ENCODE results near the gene BCAP31. TPM values are rescaled to one million over a fixed set of nuclear protein-coding genes. Genes with fewer than 3 reads are reported as not detected.
"Not testable (repeated sequence)": the region's sequence is repeated elsewhere in the genome, so short reads cannot be mapped to it uniquely, and the experiment has no call there.

The BCAP31 gene
- total RNA-seq, 2 experiments from 2014 or later, result 155 to 158 TPM

DNA sequence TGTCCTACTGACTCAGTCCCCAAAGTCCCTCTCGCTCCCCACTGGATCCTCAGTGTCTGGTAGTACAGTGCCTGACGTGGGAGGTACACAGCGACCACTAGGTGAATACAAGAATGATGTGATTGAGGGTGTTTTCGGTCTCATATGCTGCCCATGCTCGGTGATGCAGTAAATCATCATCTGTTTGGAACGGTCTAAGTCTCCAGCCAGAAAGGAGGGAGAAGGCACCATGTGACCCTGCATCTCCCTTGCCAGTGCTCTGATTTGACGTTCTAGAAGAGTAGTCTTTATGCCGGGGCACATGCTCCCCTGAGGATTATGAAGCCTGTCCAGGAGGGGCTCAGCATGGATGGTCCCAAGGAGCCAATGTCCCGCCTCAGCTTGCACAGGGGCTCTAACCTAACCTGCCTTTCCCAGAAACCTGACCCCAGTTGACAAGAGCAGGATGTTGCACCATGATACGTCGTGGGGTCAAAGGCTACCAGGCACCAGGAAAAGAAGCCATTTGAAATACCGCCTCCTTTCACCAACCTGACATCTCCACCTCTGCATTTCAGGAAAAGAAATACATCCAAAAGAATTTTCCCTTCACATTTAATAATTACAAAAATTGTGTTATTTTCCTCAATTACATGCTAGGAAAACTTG lies 26.1 kb upstream of the BCAP31 start:
- peaks cover 10% of the 10 kb centered on the region for H3K27me3 Mint-ChIP-seq (ENCODE audit: low read depth)
- no peak for DNase-seq

GRCh38 chrX:153749017-153749416 lies 24.8 kb upstream of the BCAP31 start:
- H3K9me3 Mint-ChIP-seq (ENCODE audit: insufficient read depth); H3K4me3 Mint-ChIP-seq; POLR2A ChIA-PET; DNase-seq; ATAC-seq; CTCF ChIA-PET; H3K4me1 Mint-ChIP-seq (ENCODE audit: low read depth); H3K27ac Mint-ChIP-seq; H3K36me3 Mint-ChIP-seq (ENCODE audit: low read depth): not testable (repeated sequence)
- H3K27me3 Mint-ChIP-seq (ENCODE audit: low read depth), result peaks cover 10% of the 10 kb centered on the region

More for the DNA sequence above, 26.1 kb upstream of the BCAP31 start:
- Mint-ChIP-seq H3K9me3 (ENCODE audit: insufficient read depth) (no peaks in the 10 kb centered on the region), H3K36me3 (ENCODE audit: low read depth) (no peaks in the 10 kb centered on the region), H3K4me1 (ENCODE audit: low read depth) (no peaks in the 10 kb centered on the region), H3K4me3 (no peak overlapping the region), H3K27ac (no peak overlapping the region)
- ATAC-seq, result no peak
- ChIA-PET CTCF (no interaction called here), POLR2A (no interaction called here)

GRCh38 chrX:153746991-153747390 lies 22.8 kb upstream of the BCAP31 start:
- H3K4me3 Mint-ChIP-seq; H3K27ac Mint-ChIP-seq; ATAC-seq; POLR2A ChIA-PET; H3K4me1 Mint-ChIP-seq (ENCODE audit: low read depth); CTCF ChIA-PET; H3K9me3 Mint-ChIP-seq (ENCODE audit: insufficient read depth); H3K36me3 Mint-ChIP-seq (ENCODE audit: low read depth); DNase-seq: not testable (repeated sequence)
- peaks cover 10% of the 10 kb centered on the region for H3K27me3 Mint-ChIP-seq (ENCODE audit: low read depth)

- Mint-ChIP-seq H3K4me3 (no peak overlapping the region), H3K36me3 (ENCODE audit: low read depth) (peaks cover 2% of the 10 kb centered on the region), H3K27ac (no peak overlapping the region), H3K4me1 (ENCODE audit: low read depth) (peaks cover 5% of the 10 kb centered on the region), H3K27me3 (ENCODE audit: low read depth) (peaks cover 10% of the 10 kb centered on the region), H3K9me3 (ENCODE audit: insufficient read depth) (no peaks in the 10 kb centered on the region)
- ATAC-seq (no peak), DNase-seq (no peak)
- POLR2A ChIA-PET, result no interaction called here
- CTCF ChIA-PET, result no interaction called here
Observed at GRCh38 chrX:153746359-153746758, 22.2 kb upstream of the BCAP31 start.

- DNase-seq; ATAC-seq; H3K4me3 Mint-ChIP-seq; H3K27ac Mint-ChIP-seq; CTCF ChIA-PET; POLR2A ChIA-PET; H3K36me3 Mint-ChIP-seq (ENCODE audit: low read depth); H3K27me3 Mint-ChIP-seq (ENCODE audit: low read depth); H3K9me3 Mint-ChIP-seq (ENCODE audit: insufficient read depth): not testable (repeated sequence)
- H3K4me1 Mint-ChIP-seq (ENCODE audit: low read depth), result peaks cover 17% of the 10 kb centered on the region
Observed at GRCh38 chrX:153745067-153745433, 20.9 kb upstream of the BCAP31 start.

GRCh38 chrX:153744210-153745066 lies 20.3 kb upstream of the BCAP31 start:
- Mint-ChIP-seq H3K36me3 (ENCODE audit: low read depth) (peaks cover 6% of the 10 kb centered on the region), H3K27me3 (ENCODE audit: low read depth) (peaks cover 2% of the 10 kb centered on the region), H3K4me3 (no peak overlapping the region), H3K9me3 (ENCODE audit: insufficient read depth) (no peaks in the 10 kb centered on the region), H3K4me1 (ENCODE audit: low read depth) (peaks cover 23% of the 10 kb centered on the region), H3K27ac (no peak overlapping the region)
- CTCF ChIA-PET, result interaction anchor here (0.9 kb wide), 1 partner anchor 17 kb away, joined by 4 read pairs; no protein-coding TSS in a partner anchor
- DNase-seq, result no peak
- ATAC-seq, result no peak
- POLR2A ChIA-PET, result no interaction called here

DNA sequence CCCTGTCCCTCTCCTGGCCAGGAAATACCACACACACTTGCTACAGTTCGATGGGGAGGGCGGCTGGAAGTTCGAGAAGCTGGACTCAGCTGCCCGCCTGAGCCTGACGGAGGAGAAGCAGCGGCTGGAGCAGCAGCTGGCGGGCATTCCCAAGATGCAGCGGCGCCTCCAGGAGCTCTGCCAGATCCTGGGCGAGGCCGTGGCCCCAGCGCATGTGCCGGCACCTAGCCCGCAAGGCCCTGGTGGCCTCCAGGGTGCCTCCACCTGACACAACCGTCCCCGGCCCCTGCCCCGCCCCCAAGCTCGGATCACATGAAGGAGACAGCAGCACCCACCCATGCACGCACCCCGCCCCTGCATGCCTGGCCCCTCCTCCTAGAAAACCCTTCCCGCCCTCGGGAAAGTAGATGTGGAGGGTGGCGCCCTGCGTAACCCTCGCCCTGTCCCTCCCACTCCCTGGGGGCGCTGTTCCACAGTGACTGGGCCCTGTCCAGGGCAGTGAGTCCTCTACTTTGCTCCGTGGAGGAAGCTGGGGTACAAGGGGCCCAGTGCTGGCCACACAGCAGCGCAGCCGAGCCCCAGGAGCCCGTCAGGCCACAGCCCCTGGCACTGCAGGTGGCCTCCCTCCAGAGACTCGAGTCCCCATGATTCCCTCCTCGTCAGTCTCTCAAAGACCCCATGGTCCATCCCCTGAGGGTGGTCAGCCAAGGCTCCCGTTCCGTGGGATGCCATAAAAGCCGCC lies 19.5 kb upstream of the BCAP31 start:
- POLR2A ChIA-PET; H3K27ac Mint-ChIP-seq; H3K4me3 Mint-ChIP-seq; H3K9me3 Mint-ChIP-seq (ENCODE audit: insufficient read depth); ATAC-seq; H3K27me3 Mint-ChIP-seq (ENCODE audit: low read depth); H3K36me3 Mint-ChIP-seq (ENCODE audit: low read depth); DNase-seq: not testable (repeated sequence)
- CTCF ChIA-PET, result interaction anchor here (0.9 kb wide), 1 partner anchor 16 kb away, joined by 4 read pairs; no protein-coding TSS in a partner anchor
- peaks cover 26% of the 10 kb centered on the region for H3K4me1 Mint-ChIP-seq (ENCODE audit: low read depth)

DNA sequence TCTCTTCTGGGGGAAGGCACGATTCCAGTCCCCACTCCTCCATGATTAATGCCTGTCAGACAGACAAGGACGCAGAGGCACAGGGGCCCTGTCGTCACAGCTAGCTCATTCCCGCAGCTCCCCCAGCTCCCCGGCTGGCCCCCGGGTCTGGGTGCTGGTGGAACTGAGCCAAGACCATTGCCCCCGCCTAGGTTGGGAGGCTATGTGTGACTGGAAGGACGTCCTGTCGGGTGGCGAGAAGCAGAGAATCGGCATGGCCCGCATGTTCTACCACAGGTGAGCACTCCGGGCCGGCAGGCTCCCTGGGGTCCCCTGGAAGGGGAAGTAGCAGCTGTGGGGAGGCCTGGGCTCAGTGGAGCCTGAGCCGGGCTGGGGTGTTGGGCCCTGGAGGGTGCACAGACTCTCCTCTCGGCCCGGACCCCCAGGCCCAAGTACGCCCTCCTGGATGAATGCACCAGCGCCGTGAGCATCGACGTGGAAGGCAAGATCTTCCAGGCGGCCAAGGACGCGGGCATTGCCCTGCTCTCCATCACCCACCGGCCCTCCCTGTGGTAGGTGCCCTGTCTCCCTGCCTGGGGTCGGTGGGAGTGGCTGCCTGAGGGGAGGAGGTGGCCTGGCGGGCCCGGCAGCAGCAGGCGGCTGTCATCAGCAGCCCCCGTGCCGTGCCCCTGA lies 18.7 kb upstream of the BCAP31 start:
- H3K36me3 Mint-ChIP-seq (ENCODE audit: low read depth); ATAC-seq; CTCF ChIA-PET; H3K27me3 Mint-ChIP-seq (ENCODE audit: low read depth); H3K27ac Mint-ChIP-seq; DNase-seq; H3K4me3 Mint-ChIP-seq; H3K9me3 Mint-ChIP-seq (ENCODE audit: insufficient read depth); POLR2A ChIA-PET: not testable (repeated sequence)
- peaks cover 26% of the 10 kb centered on the region for H3K4me1 Mint-ChIP-seq (ENCODE audit: low read depth)

- H3K27ac Mint-ChIP-seq; H3K27me3 Mint-ChIP-seq (ENCODE audit: low read depth); ATAC-seq; CTCF ChIA-PET; H3K36me3 Mint-ChIP-seq (ENCODE audit: low read depth); H3K9me3 Mint-ChIP-seq (ENCODE audit: insufficient read depth); H3K4me3 Mint-ChIP-seq; POLR2A ChIA-PET; DNase-seq: not testable (repeated sequence)
- H3K4me1 Mint-ChIP-seq (ENCODE audit: low read depth), result peaks cover 26% of the 10 kb centered on the region
Observed at GRCh38 chrX:153742111-153742510, 17.9 kb upstream of the BCAP31 start.

- Mint-ChIP-seq H3K36me3 (ENCODE audit: low read depth) (peaks cover 7% of the 10 kb centered on the region), H3K9me3 (ENCODE audit: insufficient read depth) (no peaks in the 10 kb centered on the region), H3K27me3 (ENCODE audit: low read depth) (no peaks in the 10 kb centered on the region), H3K4me1 (ENCODE audit: low read depth) (peaks cover 26% of the 10 kb centered on the region), H3K27ac (peak overlapping the region; percentile 94), H3K4me3 (peak overlapping the region; percentile 55)
- CTCF ChIA-PET, result no interaction called here
- ATAC-seq, result no peak
- no peak for DNase-seq
- POLR2A ChIA-PET, result no interaction called here
Observed at GRCh38 chrX:153741446-153741845, 17.3 kb upstream of the BCAP31 start.

DNA sequence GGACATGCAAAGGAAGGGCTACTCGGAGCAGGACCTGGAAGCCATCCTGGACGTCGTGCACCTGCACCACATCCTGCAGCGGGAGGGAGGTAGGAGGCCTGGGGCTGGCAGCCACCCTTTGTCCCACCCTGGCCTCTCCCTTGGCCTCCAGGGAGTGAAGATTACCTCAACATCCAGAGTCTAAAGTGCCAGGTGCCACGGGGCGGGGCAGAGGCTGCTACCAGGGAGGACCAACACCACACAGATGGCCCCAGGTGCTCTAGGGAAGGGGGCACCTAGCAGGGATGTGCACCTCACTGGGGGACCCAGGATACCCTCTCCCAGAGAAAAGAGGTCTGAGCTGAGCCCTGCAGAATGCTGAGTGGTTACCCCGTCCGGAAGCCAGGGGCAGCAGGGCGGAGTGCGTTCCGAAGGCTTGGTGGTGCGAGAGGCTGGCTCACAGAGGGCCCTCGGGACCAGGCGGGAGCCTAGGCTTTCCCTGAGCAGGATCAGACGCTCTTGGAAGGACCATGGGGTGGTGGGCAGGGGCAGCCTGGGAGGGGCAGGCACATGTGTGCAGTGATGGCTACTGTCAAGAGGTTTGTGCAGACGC lies 16.5 kb upstream of the BCAP31 start:
- ChIA-PET POLR2A (no interaction called here), CTCF (no interaction called here)
- H3K36me3 Mint-ChIP-seq (ENCODE audit: low read depth), result peaks cover 7% of the 10 kb centered on the region
- H3K4me1 Mint-ChIP-seq (ENCODE audit: low read depth), result peaks cover 26% of the 10 kb centered on the region
- ATAC-seq, result no peak
- no peaks in the 10 kb centered on the region for H3K27me3 Mint-ChIP-seq (ENCODE audit: low read depth)
- H3K27ac Mint-ChIP-seq, result peak overlapping the region; percentile 94
- H3K9me3 Mint-ChIP-seq (ENCODE audit: insufficient read depth), result no peaks in the 10 kb centered on the region
- DNase-seq, result no peak
- H3K4me3 Mint-ChIP-seq, result peak overlapping the region; percentile 65

Measured in activated CD8-positive, alpha-beta T cell treated with anti-CD3 and anti-CD28 coated beads, Interleukin-2, amount 10 ng/mL, durations not matched to agents 7 days and 5 days (primary cell).